ENCODE results near the gene CEL. TPM values are rescaled to one million over a fixed set of nuclear protein-coding genes. Genes with fewer than 3 reads are reported as not detected.

Gene CEL
- total and polyA plus RNA-seq, 2 donors (not counting 3 experiments of a cell fraction or from before 2014, with no cell fraction given): 0.92 to 1.1 TPM

DNA sequence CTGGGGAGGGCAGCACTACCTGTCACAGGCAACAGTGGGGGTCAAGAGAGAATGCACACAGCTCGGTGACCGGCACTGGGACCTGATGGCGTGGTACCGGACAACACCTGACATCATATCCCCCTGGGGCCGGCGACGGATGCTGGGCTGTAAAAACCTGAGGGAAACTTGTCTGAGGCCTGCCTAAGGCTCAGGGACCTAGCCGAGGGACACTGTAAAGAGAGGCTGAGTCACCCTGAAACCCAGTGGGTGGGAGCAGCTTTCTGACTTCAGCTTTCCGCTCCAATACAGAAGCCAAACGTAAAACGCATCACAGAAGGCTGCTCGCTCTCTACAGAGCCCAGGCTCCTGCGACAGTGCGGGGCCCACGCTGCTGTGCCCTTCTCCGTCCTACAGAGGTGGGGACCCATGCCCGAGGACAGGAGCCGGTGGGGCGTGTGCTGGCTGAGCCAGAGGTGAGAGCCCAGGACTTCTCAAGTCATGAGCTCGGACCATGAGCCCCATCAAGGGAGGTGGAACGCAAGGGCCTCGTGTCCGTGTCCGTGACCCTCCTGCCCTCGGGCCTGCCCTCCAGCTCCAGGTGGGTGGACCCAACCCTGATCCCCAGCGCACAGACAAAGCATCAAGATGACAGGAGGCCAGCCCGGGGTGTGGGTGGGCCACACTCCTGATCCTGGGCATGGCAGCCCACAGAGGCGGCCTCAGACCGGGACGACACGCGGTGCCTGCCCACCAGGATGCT, 54.0 kb downstream of the CEL start:
- no TSS peak for BruUV-seq (replicated peaks)
- H2AFZ ChIP-seq (ENCODE audit: low read depth, low read length): no peak overlapping the region
- no peak overlapping the region for H3K9ac ChIP-seq (replicated peaks; ENCODE audit: extremely low read depth, insufficient read depth, low read length)
- no peak overlapping the region for H3K27ac ChIP-seq (ENCODE audit: insufficient read depth, low read depth, low read length)
- intact Hi-C loops (cut with micrococcal nuclease): no loop called here
- ChIA-PET CTCF (interaction anchor here (1.2 kb wide), 1 partner anchor 28 kb away, joined by 8 read pairs; no protein-coding TSS in a partner anchor), POLR2A (no interaction called here)
- H3K9me3 ChIP-seq (replicated peaks; ENCODE audit: control insufficient read depth, insufficient read depth, low read length): no peaks in the 10 kb centered on the region
- TF ChIP-seq POLR2A (IDR thresholded peaks at IDR 0.05; ENCODE audit: low read depth, low read length) (no peak), JUN (IDR thresholded peaks at IDR 0.05; ENCODE audit: borderline replicate concordance, insufficient read depth, insufficient read length, low read depth) (no peak), POLR2AphosphoS5 (IDR thresholded peaks at IDR 0.05; ENCODE audit: insufficient read depth, low read depth, low read length) (no peak), FOS (IDR thresholded peaks at IDR 0.05; ENCODE audit: borderline replicate concordance, insufficient read depth, low read length) (no peak), GATA2 (IDR thresholded peaks at IDR 0.05; ENCODE audit: insufficient read depth, insufficient read length, low read depth, low read length) (no peak), EZH2 (IDR thresholded peaks at IDR 0.05; ENCODE audit: borderline replicate concordance, low read depth, low read length, severe bottlenecking) (no peak), MYC (IDR thresholded peaks at IDR 0.05; ENCODE audit: low read depth, low read length) (no peak)
- TF ChIP-seq, protein P1, sequence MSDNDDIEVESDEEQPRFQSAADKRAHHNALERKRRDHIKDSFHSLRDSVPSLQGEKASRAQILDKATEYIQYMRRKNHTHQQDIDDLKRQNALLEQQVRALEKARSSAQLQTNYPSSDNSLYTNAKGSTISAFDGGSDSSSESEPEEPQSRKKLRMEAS (IDR thresholded peaks at IDR 0.05; ENCODE audit: insufficient read depth, insufficient read length): no peak
- TF ChIP-seq, protein P2, sequence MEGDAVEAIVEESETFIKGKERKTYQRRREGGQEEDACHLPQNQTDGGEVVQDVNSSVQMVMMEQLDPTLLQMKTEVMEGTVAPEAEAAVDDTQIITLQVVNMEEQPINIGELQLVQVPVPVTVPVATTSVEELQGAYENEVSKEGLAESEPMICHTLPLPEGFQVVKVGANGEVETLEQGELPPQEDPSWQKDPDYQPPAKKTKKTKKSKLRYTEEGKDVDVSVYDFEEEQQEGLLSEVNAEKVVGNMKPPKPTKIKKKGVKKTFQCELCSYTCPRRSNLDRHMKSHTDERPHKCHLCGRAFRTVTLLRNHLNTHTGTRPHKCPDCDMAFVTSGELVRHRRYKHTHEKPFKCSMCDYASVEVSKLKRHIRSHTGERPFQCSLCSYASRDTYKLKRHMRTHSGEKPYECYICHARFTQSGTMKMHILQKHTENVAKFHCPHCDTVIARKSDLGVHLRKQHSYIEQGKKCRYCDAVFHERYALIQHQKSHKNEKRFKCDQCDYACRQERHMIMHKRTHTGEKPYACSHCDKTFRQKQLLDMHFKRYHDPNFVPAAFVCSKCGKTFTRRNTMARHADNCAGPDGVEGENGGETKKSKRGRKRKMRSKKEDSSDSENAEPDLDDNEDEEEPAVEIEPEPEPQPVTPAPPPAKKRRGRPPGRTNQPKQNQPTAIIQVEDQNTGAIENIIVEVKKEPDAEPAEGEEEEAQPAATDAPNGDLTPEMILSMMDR (IDR thresholded peaks at IDR 0.05; ENCODE audit: extremely low read depth in 1 of 2, insufficient read depth in 1 of 2, low read depth in 1 of 2, low read length in 2 of 2): no peak
- no peaks in the 10 kb centered on the region for H3K9me1 ChIP-seq (replicated peaks; ENCODE audit: control insufficient read depth, extremely low read depth, insufficient read depth, low read length)
- H4K20me1 ChIP-seq (replicated peaks; ENCODE audit: control insufficient read depth, extremely low read depth, insufficient read depth, low read length): no peaks in the 10 kb centered on the region
- no peaks in the 10 kb centered on the region for H3K27me3 ChIP-seq (ENCODE audit: control insufficient read depth in 2 of 2, insufficient read depth in 2 of 2, low read length in 2 of 2)
- DNase-seq (ENCODE audit: low read depth, low spot score): no peak
- peaks cover 33% of the 10 kb centered on the region for H3K4me1 ChIP-seq (ENCODE audit: control insufficient read depth, extremely low read depth, insufficient read depth, low read length)
- peaks cover 0 to 3% of the 10 kb centered on the region in 2 experiments for H3K36me3 ChIP-seq (ENCODE audit: control insufficient read depth in 2 of 2, extremely low read depth in 1 of 2, insufficient read depth in 2 of 2, low read length in 2 of 2)
- no peak overlapping the region for H3K4me3 ChIP-seq (replicated peaks in 1 of 3; ENCODE audit: insufficient read depth in 1 of 3, low read depth in 1 of 3, low read length in 3 of 3)
- FAIRE-seq: no peak
- no peak overlapping the region for H3K4me2 ChIP-seq (ENCODE audit: insufficient read depth, low read length)
- dilution Hi-C loops (cut with MboI; ENCODE audit: extremely low pct_ligation_motif_present, low sequenced_read_pairs): no loop called here
- no peaks in the 10 kb centered on the region for H3K79me2 ChIP-seq (ENCODE audit: control insufficient read depth, insufficient read depth, low read length)

Data from endothelial cell of umbilical vein (primary cell).